Right lung (tissue), 5 donors: Measurements from ENCODE around the gene TRAK1. TPM values are rescaled to one million over a fixed set of nuclear protein-coding genes. Genes with fewer than 3 reads are reported as not detected.

ENCODE experiments used
- DNase-seq, 2 donors: peaks; one replicate each; pipeline ENCODE4 v3.0.0-alpha.2; 2013
- polyA plus RNA-seq, 5 donors: library from polyadenylated mRNA; unstranded; fragments of 120-200 nt; gene quantifications; one replicate each; pipeline versions ENCODE4 v1.2.1 to v1.2.3, GENCODE V29; 2013; ENCODE audit warnings: inconsistent platforms in 1 of 5, low replicate concordance in 1 of 5; ENCODE audit not compliant: insufficient read length in 5 of 5, insufficient read depth in 1 of 5

TRAK1 gene
- polyA plus RNA-seq, 5 donors: 28.0 to 31.9 (median 28.3) TPM

DNA sequence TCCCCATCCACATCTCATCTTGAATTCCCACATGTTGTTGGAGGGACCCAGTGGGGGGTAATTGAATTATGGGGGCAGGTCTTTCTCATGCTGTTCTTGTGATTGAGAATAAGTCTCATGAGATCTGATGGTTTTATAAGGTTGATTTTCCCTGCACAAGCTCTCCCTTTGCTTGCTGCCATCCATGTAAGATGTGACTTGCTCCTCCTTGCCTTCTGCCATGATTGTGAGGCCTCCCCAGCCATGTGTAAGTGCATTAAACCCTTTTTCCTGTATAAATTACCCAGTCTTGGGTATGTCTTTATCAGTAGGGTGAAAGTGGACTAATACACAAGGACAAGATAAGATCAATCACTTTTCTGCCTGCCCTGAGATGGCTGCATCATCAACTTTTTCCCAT, 180.6 kb downstream of the TRAK1 start:
- no peak for DNase-seq

GRCh38 chr3:42273361-42273760, 182.2 kb downstream of the TRAK1 start:
- DNase-seq: no peak

- DNase-seq: no peak
Observed at GRCh38 chr3:42274266-42274665, 183.1 kb downstream of the TRAK1 start.

- no peak for DNase-seq
Observed at GRCh38 chr3:42275217-42275616, 184.1 kb downstream of the TRAK1 start.

Other genes with a start within 250 kb of the TRAK1 start
- 1 to 10 TPM; 4.0 to 6.5 (median 4.7) TPM for gene ULK4, start 129.3 kb upstream of the TRAK1 start, polyA plus RNA-seq
- under 1 TPM in 1 of 5 donors, not detected in 4; 0.76 TPM for gene CCK, start 174.8 kb downstream of the TRAK1 start, polyA plus RNA-seq